GM12878 (cell line): Measurements from ENCODE around the gene NR3C1. TPM values are rescaled to one million over a fixed set of nuclear protein-coding genes. Genes with fewer than 3 reads are reported as not detected.

Experiments
- BRCA1 ChIP-seq: IDR thresholded peaks from 2 replicates; pipeline ENCODE4 v1.6.1; 2011; ENCODE audit warnings: low read depth, low read length, improper control_type of control experiment
- E4F1 ChIP-seq: fragments of 450-650 bp; IDR thresholded peaks from 2 replicates; pipeline ENCODE4 v1.6.1; 2018; ENCODE audit warnings: borderline replicate concordance, mild to moderate bottlenecking; ENCODE audit not compliant: partially characterized antibody
- IRF5 ChIP-seq: fragments of 450-650 bp; IDR thresholded peaks from 2 replicates; pipeline ENCODE4 v1.6.1; 2017; ENCODE audit warnings: borderline replicate concordance
- NFIC ChIP-seq: IDR thresholded peaks from 2 replicates; pipeline ENCODE4 v1.6.1; 2012; ENCODE audit warnings: low read depth, mild to moderate bottlenecking, inconsistent platforms, low read length, moderate library complexity
- SIX5 ChIP-seq: IDR thresholded peaks from 2 replicates; pipeline ENCODE4 v1.6.1; 2011; ENCODE audit warnings: mild to moderate bottlenecking, low read depth, low read length, moderate library complexity; ENCODE audit not compliant: severe bottlenecking
- polyA plus RNA-seq, 11 experiments: library from polyadenylated mRNA; depleted of rRNA in 4 of 11; unstranded in 6 of 11; stranded (reverse) in 5 of 11; fragments of >200 nt; fragmentation: Nextera tagmentation in 4 of 11; fragmentation: Illumina TruSeq in 1 of 11; extraction: Ambion mirVana in 4 of 11; extraction: Trizol in 1 of 11; gene quantifications; 1 replicate in 1 of 11; 2 replicates in 10 of 11; pipeline versions ENCODE4 v1.2.1 to v1.2.3, GENCODE V29; 2011 to 2016; ENCODE audit warnings: inconsistent platforms in 2 of 11, missing spikeins in 2 of 11, low read depth in 1 of 11
- total RNA-seq, 4 experiments: library from RNA; depleted of rRNA in 3 of 4; stranded (reverse); fragments of >200 nt in 3 of 4; fragmentation: Illumina TruSeq in 1 of 4; extraction: Trizol in 1 of 4; gene quantifications; 2 replicates each; pipeline versions ENCODE4 v1.2.1 to v1.2.3, GENCODE V29; 2013 to 2021
- TF ChIP-seq, protein P1 (sequence below): fragments of 450-650 bp; conservative IDR thresholded peaks from 2 replicates; pipeline ENCODE4 v1.6.1; 2017; ENCODE audit warnings: mild to moderate bottlenecking, moderate library complexity

NR3C1 gene
- total and polyA plus RNA-seq, 10 of the 15 experiments (the other 5 are each of a cell fraction or from before 2014, with no cell fraction given): 49.7 to 141 (median 109) TPM

DNA sequence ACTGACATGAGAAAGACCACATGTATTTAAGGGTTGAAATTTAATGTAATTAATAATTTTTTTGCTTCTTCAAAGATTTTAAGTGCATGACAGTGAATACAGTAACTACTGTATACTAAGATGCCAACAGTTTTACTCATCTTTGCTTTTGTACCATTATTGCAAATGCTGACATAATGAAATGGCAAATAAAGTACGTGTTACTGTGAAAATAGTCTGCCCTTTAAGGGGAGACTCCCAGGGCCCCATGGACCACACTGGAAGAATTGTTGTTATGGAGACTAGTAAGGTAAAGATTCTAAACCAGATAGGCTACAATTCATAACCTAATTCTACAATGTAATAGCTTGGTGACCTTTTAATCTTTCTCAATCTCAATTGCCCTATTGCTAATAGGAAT lies 84.7 kb downstream of the NR3C1 start (continued):
- TF ChIP-seq NFIC (no peak), SIX5 (no peak), BRCA1 (no peak), IRF5 (no peak), E4F1 (no peak)
- TF ChIP-seq, protein P1, sequence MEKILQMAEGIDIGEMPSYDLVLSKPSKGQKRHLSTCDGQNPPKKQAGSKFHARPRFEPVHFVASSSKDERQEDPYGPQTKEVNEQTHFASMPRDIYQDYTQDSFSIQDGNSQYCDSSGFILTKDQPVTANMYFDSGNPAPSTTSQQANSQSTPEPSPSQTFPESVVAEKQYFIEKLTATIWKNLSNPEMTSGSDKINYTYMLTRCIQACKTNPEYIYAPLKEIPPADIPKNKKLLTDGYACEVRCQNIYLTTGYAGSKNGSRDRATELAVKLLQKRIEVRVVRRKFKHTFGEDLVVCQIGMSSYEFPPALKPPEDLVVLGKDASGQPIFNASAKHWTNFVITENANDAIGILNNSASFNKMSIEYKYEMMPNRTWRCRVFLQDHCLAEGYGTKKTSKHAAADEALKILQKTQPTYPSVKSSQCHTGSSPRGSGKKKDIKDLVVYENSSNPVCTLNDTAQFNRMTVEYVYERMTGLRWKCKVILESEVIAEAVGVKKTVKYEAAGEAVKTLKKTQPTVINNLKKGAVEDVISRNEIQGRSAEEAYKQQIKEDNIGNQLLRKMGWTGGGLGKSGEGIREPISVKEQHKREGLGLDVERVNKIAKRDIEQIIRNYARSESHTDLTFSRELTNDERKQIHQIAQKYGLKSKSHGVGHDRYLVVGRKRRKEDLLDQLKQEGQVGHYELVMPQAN: no peak
